SK-N-SH treated with all-trans-retinoic acid at 6 μM for 48 hours (cell line): ENCODE data around the gene RPUSD4.

ENCODE experiments used
- CREB5 ChIP-seq: fragments of 250-450 bp; sonication (Bioruptor Pico); IDR thresholded peaks from 2 replicates; pipeline ENCODE4 v1.5.1; 2020; ENCODE audit warnings: low read depth, mild to moderate bottlenecking, moderate library complexity
- CSDC2 ChIP-seq: fragments of 250-450 bp; sonication (Bioruptor Pico); IDR thresholded peaks from 2 replicates; pipeline ENCODE4 v1.5.0; 2020; ENCODE audit warnings: mild to moderate bottlenecking, moderate library complexity
- ESRRG ChIP-seq: fragments of 250-450 bp; sonication (Bioruptor Pico); IDR thresholded peaks from 2 replicates; pipeline ENCODE4 v1.6.1; 2021; ENCODE audit warnings: mild to moderate bottlenecking
- GLIS3 ChIP-seq: fragments of 250-450 bp; sonication (Bioruptor Pico); IDR thresholded peaks from 2 replicates; pipeline ENCODE4 v1.5.0; 2020; ENCODE audit warnings: mild to moderate bottlenecking, moderate library complexity
- ISL1 ChIP-seq: fragments of 250-450 bp; sonication (Bioruptor Pico); IDR thresholded peaks from 2 replicates; pipeline ENCODE4 v2.1.2; 2022; ENCODE audit warnings: mild to moderate bottlenecking, moderate library complexity
- RARB ChIP-seq: fragments of 250-450 bp; sonication (Bioruptor Pico); IDR thresholded peaks from 2 replicates; pipeline ENCODE4 v1.8.0; 2021; ENCODE audit warnings: mild to moderate bottlenecking, moderate library complexity
- TCF4 ChIP-seq: fragments of 250-450 bp; sonication (Bioruptor Pico); IDR thresholded peaks from 2 replicates; pipeline ENCODE4 v1.8.0; 2021; ENCODE audit warnings: mild to moderate bottlenecking, moderate library complexity, borderline replicate concordance
- TOX ChIP-seq: fragments of 250-450 bp; sonication (Bioruptor Pico); IDR thresholded peaks from 2 replicates; pipeline ENCODE4 v1.8.0; 2021; ENCODE audit warnings: mild to moderate bottlenecking, moderate library complexity, borderline replicate concordance
- TSHZ2 ChIP-seq: fragments of 250-450 bp; sonication (Bioruptor Pico); IDR thresholded peaks from 2 replicates; pipeline ENCODE4 v1.5.0; 2020; ENCODE audit warnings: mild to moderate bottlenecking, moderate library complexity
- ZFP30 ChIP-seq: fragments of 450-650 bp; formaldehyde crosslinking; IDR thresholded peaks from 2 replicates; pipeline ENCODE4 v1.5.0; 2022; ENCODE audit warnings: mild to moderate bottlenecking, moderate library complexity
- ZNF8 ChIP-seq: fragments of 450-650 bp; formaldehyde crosslinking; IDR thresholded peaks from 2 replicates; pipeline ENCODE4 v1.5.0; 2020; ENCODE audit warnings: mild to moderate bottlenecking, moderate library complexity

DNA sequence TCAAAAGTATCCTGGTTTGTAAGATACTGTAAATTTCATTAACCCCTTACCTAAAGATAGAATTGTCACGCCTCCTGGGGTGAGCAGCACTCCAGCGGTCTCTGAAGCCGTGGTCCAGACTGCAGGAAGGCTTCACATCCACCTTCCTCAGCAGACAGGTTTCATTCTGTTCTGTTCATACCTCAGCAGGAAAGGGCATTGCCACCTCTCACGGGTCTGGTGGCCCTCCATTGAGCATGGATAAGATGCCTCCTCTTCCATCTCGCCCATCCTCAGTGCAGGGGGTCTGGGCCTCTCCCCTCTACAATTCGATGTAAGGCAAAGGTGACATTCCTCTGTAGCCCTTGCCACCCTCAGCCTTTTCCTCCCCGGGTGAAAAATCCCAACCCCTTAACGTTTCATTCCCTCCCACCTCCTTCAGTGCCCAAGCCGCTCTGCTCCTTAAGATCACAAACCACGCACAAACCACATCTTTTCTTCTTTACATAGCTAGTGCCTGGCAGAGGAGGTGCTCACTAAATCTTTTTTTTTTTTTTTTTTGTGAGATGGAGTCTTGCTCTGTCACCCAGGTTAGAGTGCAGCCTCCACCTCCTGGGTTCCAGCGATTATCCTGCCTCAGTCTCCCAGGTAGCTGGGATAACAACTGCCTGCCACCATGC, 28.5 kb downstream of the RPUSD4 start:
- TF ChIP-seq RARB (CRISPR knock-in tag) (no peak), ZNF8 (CRISPR knock-in tag) (no peak), TCF4 (CRISPR knock-in tag) (no peak), CSDC2 (CRISPR knock-in tag) (no peak), TOX (CRISPR knock-in tag) (no peak), CREB5 (CRISPR knock-in tag) (no peak), ISL1 (CRISPR knock-in tag) (no peak), ZFP30 (CRISPR knock-in tag) (no peak), TSHZ2 (no peak), GLIS3 (no peak), ESRRG (CRISPR knock-in tag) (no peak)
